ENCODE data around the gene GUCY1B1.

GRCh38 chr4:155837203-155837796 lies 78.5 kb downstream of the GUCY1B1 start:
- TF ChIP-seq CTCF (IDR thresholded peaks at IDR 0.05) (no peak), POLR2A (IDR thresholded peaks at IDR 0.05) (no peak)

All from heart left ventricle (tissue), 13 donors.